ENCODE results near the gene TRAPPC3.

Gene TRAPPC3

DNA sequence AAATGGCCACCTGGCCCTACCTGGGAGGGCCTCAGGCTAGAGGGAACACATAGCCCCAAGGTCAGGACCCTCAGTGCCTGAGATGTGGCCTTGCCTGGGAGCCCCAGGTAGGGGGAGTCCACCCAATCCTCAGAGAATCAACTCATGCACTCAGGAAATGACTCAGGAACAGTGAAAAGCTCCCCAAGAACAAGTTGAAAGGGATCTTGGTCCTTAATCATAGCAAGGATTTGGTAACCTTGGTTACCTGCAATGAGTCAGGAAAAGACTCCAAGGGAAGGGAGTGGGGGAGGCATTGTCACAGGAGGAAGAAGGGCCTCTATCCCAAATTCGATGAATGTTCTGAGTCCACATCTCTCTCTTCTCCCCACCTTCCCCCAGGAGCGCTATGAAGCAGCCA, 23.7 kb upstream of the TRAPPC3 start:
- no peak for DNase-seq (ENCODE audit: low read depth)
- H3K4me3 ChIP-seq (ENCODE audit: control insufficient read depth, low read depth, low read length): no peak overlapping the region
- TF ChIP-seq, protein P1, sequence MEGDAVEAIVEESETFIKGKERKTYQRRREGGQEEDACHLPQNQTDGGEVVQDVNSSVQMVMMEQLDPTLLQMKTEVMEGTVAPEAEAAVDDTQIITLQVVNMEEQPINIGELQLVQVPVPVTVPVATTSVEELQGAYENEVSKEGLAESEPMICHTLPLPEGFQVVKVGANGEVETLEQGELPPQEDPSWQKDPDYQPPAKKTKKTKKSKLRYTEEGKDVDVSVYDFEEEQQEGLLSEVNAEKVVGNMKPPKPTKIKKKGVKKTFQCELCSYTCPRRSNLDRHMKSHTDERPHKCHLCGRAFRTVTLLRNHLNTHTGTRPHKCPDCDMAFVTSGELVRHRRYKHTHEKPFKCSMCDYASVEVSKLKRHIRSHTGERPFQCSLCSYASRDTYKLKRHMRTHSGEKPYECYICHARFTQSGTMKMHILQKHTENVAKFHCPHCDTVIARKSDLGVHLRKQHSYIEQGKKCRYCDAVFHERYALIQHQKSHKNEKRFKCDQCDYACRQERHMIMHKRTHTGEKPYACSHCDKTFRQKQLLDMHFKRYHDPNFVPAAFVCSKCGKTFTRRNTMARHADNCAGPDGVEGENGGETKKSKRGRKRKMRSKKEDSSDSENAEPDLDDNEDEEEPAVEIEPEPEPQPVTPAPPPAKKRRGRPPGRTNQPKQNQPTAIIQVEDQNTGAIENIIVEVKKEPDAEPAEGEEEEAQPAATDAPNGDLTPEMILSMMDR (IDR thresholded peaks at IDR 0.05; ENCODE audit: control insufficient read depth, insufficient read depth, low read depth, low read length, missing control alignments): no peak

DNA sequence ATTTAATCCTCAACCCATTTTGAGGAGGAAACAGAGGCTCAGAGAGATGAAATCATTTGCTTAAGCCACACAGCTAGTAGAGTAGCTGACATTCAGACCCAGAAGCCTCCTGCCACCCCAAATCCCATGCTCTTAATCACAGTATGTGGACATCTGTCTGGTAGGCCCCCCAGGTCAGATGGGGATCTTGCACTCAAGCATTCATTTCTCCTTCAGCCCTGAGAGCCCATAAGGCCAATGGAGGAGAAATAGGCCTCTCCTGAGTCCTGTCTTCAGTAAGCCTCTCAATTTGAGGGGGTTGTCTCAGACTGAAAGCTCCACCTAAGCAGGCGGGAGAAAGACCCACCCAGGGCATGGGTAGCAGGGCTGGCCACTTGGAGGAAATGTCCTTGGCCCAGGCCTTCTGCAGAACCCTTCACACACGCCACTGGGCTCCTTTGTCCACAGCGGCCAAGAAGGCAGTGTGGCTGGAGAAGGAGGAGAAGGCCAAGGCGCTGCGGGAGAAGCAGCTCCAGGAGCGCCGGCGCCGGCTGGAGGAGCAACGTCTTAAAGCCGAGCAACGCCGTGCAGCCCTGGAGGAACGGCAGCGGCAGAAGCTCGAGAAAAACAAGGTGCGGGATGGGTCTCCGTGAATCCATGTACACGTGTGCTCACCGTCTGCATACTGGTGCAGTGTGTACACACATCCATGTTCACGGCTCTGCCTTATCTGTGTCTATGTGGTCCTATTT, 22.9 kb upstream of the TRAPPC3 start:
- TF ChIP-seq, protein P1 (IDR thresholded peaks at IDR 0.05; ENCODE audit: control insufficient read depth, insufficient read depth, low read depth, low read length, missing control alignments): no peak
- no peak overlapping the region for H3K4me3 ChIP-seq (ENCODE audit: control insufficient read depth, low read depth, low read length)
- DNase-seq (ENCODE audit: low read depth): no peak

DNA sequence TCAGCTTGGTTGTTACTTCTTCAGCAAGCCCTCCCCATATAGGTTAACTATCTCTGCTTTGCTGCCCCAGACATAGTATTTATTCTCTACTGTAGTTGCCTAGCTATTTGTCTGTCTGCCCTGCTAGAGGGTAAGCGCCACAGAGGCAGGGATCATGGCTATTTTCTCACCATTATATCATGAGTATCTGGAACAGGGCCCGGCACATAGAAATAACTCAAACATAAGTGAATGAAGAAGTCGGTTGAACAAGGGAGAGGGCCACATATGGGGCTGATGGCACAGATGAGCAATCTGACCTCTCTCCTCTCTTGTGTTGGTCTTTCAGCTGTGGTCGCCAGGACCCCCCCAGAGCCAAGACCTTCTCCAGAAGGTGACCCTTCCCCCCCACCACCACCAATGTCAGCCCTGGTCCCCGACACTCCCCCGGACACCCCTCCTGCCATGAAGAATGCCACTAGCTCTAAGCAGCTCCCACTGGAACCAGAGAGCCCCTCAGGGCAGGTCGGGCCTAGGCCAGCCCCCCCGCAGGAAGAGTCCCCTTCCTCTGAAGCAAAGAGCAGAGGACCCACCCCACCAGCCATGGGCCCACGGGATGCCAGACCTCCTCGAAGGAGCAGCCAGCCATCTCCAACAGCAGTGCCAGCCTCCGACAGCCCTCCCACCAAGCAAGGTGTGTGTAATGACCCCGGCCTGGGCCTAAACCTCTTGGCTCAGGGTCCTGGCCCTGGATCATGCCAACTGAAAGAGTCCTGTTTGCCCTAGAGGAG, 21.5 kb upstream of the TRAPPC3 start:
- DNase-seq (ENCODE audit: low read depth): no peak
- TF ChIP-seq, protein P1 (IDR thresholded peaks at IDR 0.05; ENCODE audit: control insufficient read depth, insufficient read depth, low read depth, low read length, missing control alignments): no peak
- H3K4me3 ChIP-seq (ENCODE audit: control insufficient read depth, low read depth, low read length): no peak overlapping the region

DNA sequence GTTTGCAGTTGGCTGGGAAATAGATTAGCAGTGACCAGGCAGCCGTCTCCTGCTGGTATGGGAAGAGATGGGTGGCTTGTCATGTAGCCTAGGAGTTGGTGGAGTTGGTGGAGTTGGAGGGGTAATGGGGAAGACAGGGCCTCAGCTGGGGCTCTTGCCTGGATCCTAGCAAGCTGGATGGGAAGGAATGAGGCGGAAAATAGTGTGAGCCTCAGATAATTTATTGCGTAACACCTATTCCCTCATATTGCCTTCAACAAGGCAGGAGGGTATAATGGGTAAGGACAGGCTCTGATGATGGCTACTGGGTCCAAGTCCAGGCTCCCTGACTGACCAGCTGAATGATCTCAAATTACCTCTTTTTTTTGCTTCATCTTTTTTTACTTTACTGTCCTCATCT, 19.2 kb upstream of the TRAPPC3 start:
- H3K4me3 ChIP-seq (ENCODE audit: control insufficient read depth, low read depth, low read length): no peak overlapping the region
- DNase-seq (ENCODE audit: low read depth): no peak
- TF ChIP-seq, protein P1 (IDR thresholded peaks at IDR 0.05; ENCODE audit: control insufficient read depth, insufficient read depth, low read depth, low read length, missing control alignments): no peak

DNA sequence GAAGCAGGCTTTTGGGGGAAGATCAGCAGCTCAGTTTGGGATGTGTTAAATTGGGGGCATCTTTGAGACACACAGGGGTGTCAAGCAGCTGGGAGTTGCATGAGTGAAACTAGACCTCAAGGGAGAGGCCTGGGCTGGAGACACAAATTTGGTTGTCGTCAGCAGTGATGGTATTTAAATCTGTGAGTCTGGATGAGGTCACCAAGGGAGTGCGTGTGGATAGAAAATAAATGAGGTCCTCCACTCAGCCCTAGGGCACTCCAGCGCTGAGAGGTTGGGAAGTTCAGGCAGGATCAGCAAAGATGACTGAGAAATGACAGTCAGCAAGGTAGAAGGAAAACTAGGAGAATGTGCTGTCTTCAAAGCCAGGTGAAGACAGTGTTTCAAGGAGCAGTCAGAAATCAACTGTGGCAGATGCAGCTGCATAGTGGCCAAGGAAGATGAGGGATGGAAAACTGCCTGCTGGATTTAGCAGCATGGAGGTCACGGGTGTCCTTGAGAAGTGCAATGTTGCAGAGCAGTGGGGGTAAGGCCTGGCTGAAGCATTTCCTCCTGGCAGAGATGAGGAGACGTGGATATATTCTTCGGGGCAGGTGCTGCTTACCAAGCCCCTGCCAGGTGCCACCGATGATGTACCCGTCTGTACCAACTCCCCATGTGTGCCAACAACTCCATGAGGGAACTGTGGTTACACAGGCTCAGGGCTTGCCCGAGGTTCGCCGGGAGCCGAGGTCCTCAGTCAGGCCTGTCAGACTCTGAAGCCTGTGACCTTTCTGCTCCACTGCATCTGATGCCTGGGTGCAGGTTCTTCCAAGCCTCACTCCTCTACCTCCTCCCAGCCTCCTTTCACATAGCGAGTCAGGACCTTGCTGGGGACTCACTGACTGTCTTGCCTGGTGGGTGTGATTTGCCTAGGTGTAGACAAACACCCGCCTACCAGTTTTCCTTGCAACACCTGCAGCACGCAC, 17.9 kb upstream of the TRAPPC3 start:
- no peak for DNase-seq (ENCODE audit: low read depth)
- TF ChIP-seq, protein P1 (IDR thresholded peaks at IDR 0.05; ENCODE audit: control insufficient read depth, insufficient read depth, low read depth, low read length, missing control alignments): no peak
- H3K4me3 ChIP-seq (ENCODE audit: control insufficient read depth, low read depth, low read length): no peak overlapping the region

DNA sequence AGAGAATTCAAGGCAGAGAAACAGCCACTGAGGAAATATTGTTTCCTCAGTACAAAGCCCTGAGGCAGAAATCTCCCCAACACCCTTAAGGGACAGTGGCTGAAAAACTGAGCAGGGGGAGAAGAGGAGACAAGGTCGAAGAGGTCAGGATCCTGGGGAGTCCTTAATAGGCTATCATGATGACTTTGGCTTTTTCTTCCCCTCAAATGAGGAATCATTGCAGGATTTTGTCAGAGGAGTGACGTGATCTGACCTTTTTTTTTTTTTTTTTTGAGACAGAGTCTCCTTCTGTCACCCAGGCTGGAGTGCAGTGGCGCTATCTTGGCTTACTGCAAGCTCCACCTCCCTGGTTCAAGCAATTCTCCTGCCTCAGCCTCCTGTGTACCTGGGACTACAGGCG, 16.9 kb upstream of the TRAPPC3 start:
- H3K4me3 ChIP-seq (ENCODE audit: control insufficient read depth, low read depth, low read length): no peak overlapping the region
- TF ChIP-seq, protein P1 (IDR thresholded peaks at IDR 0.05; ENCODE audit: control insufficient read depth, insufficient read depth, low read depth, low read length, missing control alignments): no peak
- DNase-seq (ENCODE audit: low read depth): no peak

Measured in AG09309 (cell line).